HCEC 1CT (cell line): Measurements from ENCODE around the gene MXRA7.
"Not testable (repeated sequence)": the region's sequence is repeated elsewhere in the genome, so short reads cannot be mapped to it uniquely, and the experiment has no call there.

Experiments
- DNase-seq: peaks from one replicate; pipeline ENCODE4 v3.0.0-alpha.2; 2017

MXRA7 gene

DNA sequence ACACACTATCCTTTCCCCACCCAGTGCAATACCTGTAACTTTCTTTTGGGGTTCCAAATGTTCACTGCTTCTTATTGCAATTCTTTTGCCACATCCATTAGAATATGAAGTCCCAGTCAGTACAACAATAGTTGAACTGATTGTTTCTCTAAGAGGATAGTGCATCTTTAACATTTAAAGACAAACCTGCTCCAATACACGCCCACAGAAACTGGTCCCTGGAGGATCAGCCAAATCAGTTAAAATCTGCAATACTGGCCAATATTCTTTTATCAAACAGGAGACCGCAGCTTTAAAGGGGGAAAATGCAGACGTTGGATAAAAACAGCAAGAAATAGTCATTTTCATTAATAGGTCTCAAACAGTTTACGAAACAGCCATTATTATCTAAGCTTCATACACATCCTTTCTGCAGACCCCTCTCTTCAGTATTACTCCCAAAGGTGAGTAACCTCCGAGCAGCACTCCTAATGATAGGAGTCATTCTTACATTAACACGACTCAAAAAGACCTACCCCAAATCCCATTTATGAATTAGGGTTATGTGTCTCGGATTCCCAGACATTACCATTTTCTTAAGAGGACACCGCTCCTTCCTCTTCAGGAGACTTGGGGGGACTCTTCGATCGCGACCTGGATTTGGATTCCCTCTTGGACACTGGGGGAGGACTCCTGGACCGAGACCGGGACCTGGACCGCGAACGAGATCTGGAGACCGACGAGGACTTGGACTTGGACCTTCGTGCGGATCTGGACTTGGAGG lies 25.0 kb upstream of the MXRA7 start:
- no peak for DNase-seq

GRCh38 chr17:76735006-76735405 lies 24.2 kb upstream of the MXRA7 start:
- no peak for DNase-seq

DNA sequence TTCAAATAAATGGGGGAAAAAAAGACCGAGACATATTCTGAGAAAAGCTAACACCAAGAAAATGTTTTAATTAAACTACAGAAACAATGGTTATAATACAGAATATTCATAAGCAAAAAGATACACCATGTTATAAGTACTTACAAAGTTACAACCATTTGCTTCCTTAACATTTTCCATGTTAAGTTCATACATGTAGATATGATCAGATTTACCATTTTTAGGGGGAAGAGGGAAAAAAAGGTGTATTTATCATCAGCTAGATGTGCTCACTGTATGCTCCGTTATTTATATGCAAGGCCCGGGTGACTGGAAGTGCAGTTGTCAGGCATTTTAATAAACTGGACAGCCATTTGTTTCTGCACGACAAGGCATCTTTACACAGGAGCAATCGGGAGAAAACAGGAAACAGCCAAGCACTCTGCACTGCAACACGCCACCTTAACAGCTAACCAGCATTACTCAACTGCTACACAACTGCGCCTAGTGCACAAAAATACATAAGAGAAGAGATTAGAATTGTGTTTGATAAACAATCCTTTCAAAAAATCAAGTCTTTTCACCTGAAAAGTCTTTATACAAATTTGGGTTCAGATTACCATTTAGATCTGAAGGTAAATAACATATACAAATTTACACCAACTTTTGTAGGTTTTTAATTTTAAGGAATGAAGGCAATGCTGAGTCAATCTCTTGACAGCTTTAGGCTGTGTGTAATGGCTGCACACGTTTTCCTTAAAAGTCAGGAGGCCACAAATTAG lies 23.5 kb upstream of the MXRA7 start:
- peak; percentile 52 for DNase-seq

DNA sequence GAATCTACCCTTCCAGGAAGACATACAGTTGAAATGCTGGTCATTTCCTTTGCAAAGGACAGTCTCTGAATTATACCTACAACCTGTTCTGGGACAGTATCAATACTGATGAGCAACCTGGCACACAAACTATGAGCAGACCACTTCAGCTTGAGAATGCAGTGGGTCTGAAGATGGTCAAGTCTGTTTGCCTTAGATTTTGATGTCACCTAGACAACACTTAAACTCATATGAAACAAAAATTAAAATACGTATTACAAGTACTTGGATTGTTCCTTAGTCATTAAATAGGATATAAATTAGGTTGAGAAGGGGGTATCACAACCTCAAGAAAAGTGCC lies 22.8 kb upstream of the MXRA7 start:
- no peak for DNase-seq

- no peak for DNase-seq
These were observed 22.2 kb upstream of the MXRA7 start for GRCh38 chr17:76732734-76733617.

- not testable (repeated sequence) for DNase-seq
These were observed 21.3 kb upstream of the MXRA7 start for GRCh38 chr17:76731800-76732733.

GRCh38 chr17:76727745-76728456 lies 17.1 kb upstream of the MXRA7 start:
- no peak for DNase-seq

GRCh38 chr17:76726776-76727718 lies 16.3 kb upstream of the MXRA7 start, which contains the start of gene METTL23:
Gene METTL23 (plus strand): TSS chr17:76726839. CDS start chr17:76729711, 2,872 bp downstream.
- DNase-seq: peak; percentile 65

GRCh38 chr17:76726231-76726775 lies 15.5 kb upstream of the MXRA7 start, which contains the start of gene JMJD6:
Gene JMJD6 (minus strand): TSS chr17:76726606. CDS start chr17:76726475, 131 bp downstream.
- DNase-seq: peak; percentile 97

GRCh38 chr17:76725580-76726230 lies 14.9 kb upstream of the MXRA7 start:
- peak; percentile 45 for DNase-seq

GRCh38 chr17:76723812-76724211 lies 13.0 kb upstream of the MXRA7 start:
- DNase-seq: no peak

DNA sequence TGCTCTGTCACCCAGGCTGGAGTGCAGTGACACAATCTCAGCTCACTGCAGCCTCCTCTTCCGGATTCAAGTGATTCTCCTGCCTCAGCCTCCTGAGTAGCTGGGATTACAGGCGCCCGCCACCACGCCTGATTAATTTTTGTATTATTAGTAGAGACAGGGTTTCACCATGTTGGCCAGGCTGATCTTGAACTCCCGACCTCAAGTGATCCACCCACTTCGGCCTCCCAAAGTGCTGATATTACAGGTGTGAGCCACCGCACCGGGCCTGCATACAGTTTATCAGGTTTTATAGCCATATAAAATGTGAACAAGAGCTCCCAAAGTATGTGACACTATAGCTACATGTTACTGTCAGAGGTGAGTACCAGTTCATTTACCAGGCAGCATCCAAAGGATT lies 12.2 kb upstream of the MXRA7 start:
- DNase-seq: not testable (repeated sequence)

DNA sequence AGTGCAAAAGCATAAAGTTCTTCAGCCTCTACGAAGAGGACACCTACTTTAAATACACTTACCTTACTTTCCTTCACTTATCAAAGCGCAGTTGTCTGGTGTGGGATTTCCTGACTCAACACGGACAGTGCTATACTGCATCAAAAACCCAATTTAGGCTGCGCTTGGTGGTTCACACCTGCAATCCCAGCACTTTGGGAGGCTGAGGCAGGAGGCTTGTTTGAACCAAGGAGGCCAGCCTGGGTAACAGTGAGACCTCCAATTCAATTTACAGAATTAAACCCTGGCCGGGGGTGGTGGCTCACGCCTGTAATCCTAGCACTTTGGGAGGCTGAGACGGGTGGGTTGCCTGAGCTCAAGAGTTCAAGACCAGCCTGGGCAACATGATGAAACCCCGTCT lies 11.5 kb upstream of the MXRA7 start:
- DNase-seq: no peak

GRCh38 chr17:76721463-76721862 lies 10.7 kb upstream of the MXRA7 start:
- DNase-seq: no peak

DNA sequence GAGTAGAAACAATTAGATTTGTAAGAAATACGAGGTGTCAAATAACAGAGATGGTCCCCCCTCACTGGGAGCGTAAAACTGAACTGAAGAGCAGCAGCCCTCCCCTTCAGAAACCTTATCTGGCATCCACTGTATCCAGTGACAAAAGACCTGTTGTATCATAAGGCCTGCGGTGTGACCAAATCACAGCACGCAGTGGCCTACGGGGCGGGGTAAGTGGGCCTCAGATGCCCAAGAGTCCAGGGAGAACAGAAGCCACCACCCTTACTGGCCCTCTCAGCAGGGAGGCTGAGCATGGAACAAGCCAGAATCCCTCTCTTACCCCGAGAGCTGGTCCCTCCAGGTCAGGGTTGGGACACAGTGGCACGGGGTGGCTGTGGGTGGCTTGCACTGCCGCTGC lies 10.2 kb upstream of the MXRA7 start:
- DNase-seq: no peak

DNA sequence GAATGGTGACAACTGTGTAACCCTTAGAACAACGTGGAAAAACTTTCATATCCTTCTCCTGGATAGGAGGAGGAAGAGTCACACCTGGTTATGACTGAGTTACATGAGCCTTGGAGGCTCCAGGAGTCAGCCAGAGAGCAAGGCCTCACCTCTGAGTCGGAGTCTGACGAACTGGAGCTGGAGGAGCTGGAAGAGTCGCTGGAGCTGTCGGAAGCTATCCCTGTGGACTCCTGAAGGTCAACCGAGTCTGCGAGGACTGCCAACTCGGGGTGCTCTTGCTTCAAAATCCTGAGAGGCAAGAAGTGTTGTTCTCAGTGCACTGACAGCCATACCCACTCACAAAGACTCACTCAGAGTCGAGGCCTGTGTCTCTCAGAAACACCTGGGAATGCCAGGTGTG lies 9.4 kb upstream of the MXRA7 start:
- no peak for DNase-seq

DNA sequence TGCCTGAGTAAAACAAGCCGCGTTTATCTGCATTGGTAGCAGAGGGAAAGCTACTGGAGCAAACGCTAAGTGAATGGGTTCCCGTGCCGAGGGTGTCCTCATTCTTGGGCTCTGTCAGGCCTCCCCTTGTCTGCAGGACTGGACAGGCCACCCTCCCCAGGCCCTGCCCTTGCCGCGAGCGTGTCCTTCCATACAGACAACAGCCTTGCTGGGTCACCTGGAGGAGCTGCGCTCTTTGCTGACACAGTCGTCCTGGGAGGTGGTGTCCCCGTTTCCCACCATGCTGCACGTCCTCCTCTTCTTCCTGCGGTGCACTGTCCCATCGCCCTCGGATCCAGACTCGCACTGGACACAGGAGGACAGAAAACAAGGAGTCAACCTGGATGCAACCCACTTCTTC lies 7.8 kb upstream of the MXRA7 start:
- DNase-seq: no peak

DNA sequence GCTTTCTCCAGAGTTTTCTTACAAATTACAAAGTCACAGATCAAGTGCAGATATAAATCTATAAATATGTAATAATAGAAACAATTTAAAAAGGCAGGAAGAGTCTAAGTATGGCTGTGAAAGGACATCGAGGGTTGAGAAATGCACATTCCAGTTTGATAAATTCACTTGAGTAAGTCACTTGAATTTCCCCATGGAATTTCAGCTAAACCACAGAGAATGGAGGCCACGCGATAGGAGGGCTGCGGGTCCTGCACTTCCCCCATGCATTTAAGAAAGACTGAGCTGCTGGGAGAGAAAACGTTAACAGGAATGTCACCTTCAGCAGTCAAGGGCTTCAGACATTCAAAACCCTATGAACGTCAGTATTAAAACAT lies 6.1 kb upstream of the MXRA7 start:
- peak; percentile 89 for DNase-seq

DNA sequence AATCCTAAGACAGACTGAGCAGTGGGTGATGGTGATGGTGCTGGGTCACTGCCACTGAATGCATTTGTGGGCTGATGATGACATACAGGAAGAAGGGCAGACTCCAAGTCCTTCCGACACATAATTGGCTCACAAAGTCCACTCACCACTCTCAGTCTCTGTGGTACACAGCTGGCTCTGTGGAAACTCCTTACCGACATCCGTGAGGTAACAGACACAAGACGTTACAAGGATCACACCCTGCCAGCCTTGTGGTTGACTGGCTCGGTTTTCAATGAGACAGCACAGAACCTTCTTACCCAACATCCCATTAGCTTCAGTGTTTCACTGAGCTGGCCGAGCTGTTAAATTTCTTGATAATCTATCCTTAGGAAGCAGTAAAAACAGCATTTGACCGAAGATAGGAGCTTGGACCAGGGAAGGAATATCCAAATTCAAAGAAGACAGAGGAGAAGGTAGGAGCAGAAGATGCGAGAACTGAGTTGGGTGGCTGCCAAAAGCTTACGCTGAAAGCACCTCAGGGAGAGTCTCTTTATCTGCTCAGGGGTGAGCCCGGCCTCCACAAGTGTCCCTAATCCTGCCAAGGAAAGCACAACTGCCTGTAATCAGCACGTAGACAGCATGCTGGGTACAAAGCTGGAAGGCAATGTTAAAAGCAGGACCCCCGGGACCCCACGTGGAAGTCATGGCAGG lies 5.5 kb upstream of the MXRA7 start:
- peak; percentile 99 for DNase-seq
